Measurements from ENCODE around the gene UACA.

UACA gene

GRCh38 chr15:70783041-70783440 is 19.7 kb upstream of the UACA start:
- DNase-seq (ENCODE audit: low spot score) = no peak

GRCh38 chr15:70781236-70781635 is 17.9 kb upstream of the UACA start:
- no peak for DNase-seq (ENCODE audit: low spot score)

- no peak for DNase-seq (ENCODE audit: low spot score)
Measured at GRCh38 chr15:70778258-70779076, 15.1 kb upstream of the UACA start.

- no peak for DNase-seq (ENCODE audit: low spot score)
Measured at GRCh38 chr15:70777170-70777926, 14.0 kb upstream of the UACA start.

- no peak for DNase-seq (ENCODE audit: low spot score)
Measured at GRCh38 chr15:70775160-70775559, 11.8 kb upstream of the UACA start.

GRCh38 chr15:70772402-70772801 is 9.0 kb upstream of the UACA start:
- no peak for DNase-seq (ENCODE audit: low spot score)

GRCh38 chr15:70770863-70771262 is 7.5 kb upstream of the UACA start:
- DNase-seq (ENCODE audit: low spot score) = no peak

- DNase-seq (ENCODE audit: low spot score) = no peak
Measured at GRCh38 chr15:70768257-70768883, 5.0 kb upstream of the UACA start.

DNA sequence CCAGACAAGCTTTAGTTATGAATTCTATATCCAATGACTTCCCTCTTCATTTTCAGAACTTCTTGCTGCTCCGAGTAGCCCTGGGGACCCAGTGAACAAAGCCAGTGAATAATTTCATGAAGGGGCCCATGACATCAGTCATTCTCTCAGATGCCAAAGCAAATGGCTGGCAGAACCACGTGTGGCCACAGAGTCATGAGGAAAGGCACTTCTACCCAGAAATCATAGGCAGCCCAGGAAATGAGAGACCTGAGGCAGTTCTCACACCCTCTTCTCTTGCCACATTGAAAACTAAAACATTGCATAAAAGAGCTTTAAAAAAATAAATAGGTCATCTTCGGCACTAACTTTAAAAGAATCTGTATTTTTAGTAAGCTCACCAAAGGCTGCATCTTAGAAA is 4.3 kb upstream of the UACA start:
- no peak for DNase-seq (ENCODE audit: low spot score)

DNA sequence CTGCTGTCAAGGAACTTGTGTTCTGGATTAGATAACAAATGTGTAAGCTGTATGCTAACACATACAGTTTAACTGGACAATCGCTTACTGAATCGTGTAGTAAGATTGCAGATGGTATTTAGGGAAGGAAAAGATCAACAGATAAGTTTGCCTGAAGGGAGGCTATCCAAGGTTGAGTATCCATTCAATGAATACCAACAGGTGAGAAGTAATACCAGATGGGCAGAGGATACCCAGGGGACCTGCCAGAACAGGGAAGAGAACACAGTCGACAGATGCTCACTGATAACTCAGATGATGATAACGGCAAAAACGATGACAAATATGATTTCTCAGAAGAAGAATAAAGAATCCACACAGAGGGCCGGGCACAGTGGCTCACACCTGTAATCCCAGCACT is 3.2 kb upstream of the UACA start:
- DNase-seq (ENCODE audit: low spot score) = no peak

GRCh38 chr15:70765504-70766281 is 2.3 kb upstream of the UACA start:
- DNase-seq (ENCODE audit: low spot score) = no peak

- DNase-seq (ENCODE audit: low spot score) = no peak
Measured at GRCh38 chr15:70763950-70764730, 782 bp upstream of the UACA start.

DNA sequence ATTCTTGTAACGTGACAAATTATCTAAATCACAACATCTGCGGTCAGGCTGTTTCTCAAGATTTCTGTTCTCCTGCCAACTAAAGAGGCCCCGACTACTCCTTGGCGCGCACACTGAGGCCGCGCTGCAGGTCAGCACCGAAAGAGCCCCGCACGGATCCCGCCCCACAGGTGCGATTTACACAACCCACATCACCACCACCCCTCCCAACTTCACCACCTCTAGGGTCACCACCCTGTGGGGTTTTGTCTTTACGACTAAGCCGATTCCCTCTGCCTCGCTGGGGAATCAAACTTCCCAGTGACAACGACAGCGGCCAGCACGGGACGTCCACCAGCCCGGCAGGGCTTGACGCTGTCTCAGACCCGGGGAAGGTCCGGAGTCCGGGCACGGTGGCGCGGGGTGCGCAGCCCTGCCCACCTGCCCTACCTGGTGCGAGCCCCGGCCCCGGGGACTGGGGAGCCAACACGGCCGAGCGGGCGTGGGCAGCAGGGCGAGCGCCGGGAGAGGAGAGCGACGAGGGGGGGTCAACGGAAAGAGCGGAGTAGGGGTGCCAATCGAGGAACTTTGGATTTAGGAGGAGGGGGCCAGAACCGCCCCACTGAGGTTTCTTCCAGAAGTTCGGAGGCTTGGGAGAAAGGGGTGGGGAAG is 764 bp downstream of the UACA start:
- DNase-seq (ENCODE audit: low spot score) = no peak

- DNase-seq (ENCODE audit: low spot score) = no peak
Measured at GRCh38 chr15:70761931-70762468, 1.4 kb downstream of the UACA start.

DNA sequence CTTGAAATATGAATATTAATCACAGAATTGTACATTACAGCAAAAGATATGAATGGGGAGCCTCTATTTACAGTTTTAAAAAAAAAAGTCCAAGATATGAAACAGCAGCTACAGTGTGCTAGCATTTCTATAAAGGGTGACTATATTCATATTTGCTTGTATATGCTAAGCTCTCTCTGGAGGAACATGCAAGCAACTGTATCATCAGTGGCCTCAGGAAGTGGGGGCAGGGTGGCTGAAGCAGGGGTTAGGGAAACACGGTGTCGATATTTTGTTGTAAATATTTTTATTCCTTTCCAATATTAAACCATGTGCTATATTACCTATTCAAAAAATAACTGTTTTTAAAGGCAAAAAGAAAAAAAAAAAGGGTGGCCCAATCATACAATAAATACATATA is 2.3 kb downstream of the UACA start:
- DNase-seq (ENCODE audit: low spot score) = no peak

DNA sequence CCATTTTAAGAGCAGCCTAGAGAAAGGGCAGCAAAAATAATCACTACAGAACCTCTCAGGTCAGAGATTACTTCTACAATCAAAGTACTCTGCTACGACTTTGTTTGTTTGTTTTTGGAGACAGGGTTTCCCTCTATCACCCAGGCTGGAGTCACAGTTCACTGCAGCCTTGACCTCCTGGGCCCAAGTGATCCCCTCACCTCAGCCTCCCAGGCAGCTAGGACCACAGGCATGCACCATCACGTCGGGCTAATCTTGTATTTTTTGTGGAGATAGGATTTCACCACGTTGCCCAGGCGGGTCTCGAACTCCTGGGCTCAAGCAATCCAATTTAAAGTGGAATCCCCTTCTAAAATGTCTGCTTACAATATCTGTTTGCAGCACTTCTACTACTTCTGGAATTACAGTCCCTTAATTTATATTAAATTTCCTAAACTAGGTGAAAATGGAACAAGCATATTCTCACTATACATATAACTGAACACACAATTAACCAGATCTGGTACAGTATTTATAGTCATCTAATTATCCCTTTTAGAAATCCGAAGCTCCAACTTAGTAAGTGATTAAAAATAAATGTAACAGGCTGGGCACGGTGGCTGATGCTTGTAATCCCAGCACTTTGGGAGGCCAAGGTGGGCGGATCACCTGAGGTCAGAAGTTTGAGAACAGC is 4.4 kb downstream of the UACA start:
- DNase-seq (ENCODE audit: low spot score) = no peak

GRCh38 chr15:70757627-70758026 is 5.7 kb downstream of the UACA start:
- DNase-seq (ENCODE audit: low spot score) = no peak

GRCh38 chr15:70754862-70755261 is 8.5 kb downstream of the UACA start:
- DNase-seq (ENCODE audit: low spot score) = no peak

DNA sequence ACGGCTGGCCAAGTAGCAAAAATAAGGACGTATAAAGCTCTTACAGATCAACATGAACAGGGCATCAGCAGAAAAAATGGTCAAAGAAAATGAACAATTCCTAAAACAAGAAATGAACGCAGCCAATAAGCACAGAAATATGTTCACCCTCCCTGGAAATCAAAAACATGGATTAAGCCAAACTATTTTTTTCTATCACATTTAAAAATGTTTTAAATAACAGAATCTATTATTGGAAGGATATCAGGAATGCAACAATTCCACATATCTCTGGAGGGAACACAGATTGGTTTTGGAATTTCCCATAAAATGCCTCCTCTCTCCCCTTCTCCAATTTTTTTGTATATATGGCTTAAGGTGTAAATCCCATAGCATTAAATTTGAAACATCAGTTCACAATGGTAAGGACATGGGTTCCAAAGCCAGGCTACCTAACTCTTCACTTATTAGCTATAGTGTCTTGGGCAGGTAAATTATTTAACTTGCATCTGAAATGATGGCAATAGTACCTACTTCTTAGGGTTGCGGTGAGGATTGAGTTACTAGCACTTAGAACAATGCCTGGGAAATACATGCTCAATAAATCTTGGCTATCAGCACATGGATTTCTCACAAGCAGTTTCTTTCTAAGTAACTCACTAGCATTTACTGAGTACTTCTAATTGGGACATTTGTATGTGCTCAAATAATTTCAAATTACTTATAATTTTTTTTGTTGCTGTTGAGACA is 10.1 kb downstream of the UACA start:
- DNase-seq (ENCODE audit: low spot score) = no peak
